HepG2 (cell line): ENCODE measurements around the gene ODAD4. TPM values are rescaled to one million over a fixed set of nuclear protein-coding genes. Genes with fewer than 3 reads are reported as not detected.
A peak's percentile ranks its signal among the peaks of the same experiment; 100 is the strongest.

ENCODE experiments used
- DBP ChIP-seq: sonication (generic); formaldehyde crosslinking; IDR thresholded peaks from 2 replicates; pipeline ENCODE4 v1.4.0; 2020; ENCODE audit warnings: missing genetic modification reagents; ENCODE audit errors: not compliant biosample characterization
- DZIP1 ChIP-seq: sonication (generic); formaldehyde crosslinking; IDR thresholded peaks from 2 replicates; pipeline ENCODE4 v1.5.0; 2020; ENCODE audit warnings: mild to moderate bottlenecking, missing genetic modification reagents
- KLF16 ChIP-seq, 2 experiments: sonication (generic) in 1 of 2; formaldehyde crosslinking in 1 of 2; IDR thresholded peaks; 2 replicates each; pipeline versions ENCODE4 v1.6.1 to v1.8.0; 2016 to 2023; ENCODE audit warnings: missing genetic modification reagents in 2 of 2, missing compliant biosample characterization in 1 of 2
- KMT2A ChIP-seq: sonication (generic); formaldehyde crosslinking; IDR thresholded peaks from 2 replicates; pipeline ENCODE4 v1.4.0; 2020; ENCODE audit warnings: missing genetic modification reagents
- MAZ ChIP-seq, 2 experiments: sonication (generic) in 1 of 2; formaldehyde crosslinking in 1 of 2; IDR thresholded peaks; 2 replicates each; pipeline versions ENCODE4 v1.5.0 to v1.6.1; 2012 to 2020; ENCODE audit warnings: low read depth in 2 of 2, mild to moderate bottlenecking in 2 of 2, borderline replicate concordance in 1 of 2, improper control_type of control experiment in 1 of 2, low read length in 1 of 2, missing genetic modification reagents in 1 of 2, moderate library complexity in 1 of 2
- MTERF4 ChIP-seq: sonication (generic); formaldehyde crosslinking; IDR thresholded peaks from 2 replicates; pipeline ENCODE4 v1.8.0; 2023; ENCODE audit warnings: mild to moderate bottlenecking, missing genetic modification reagents
- NCOA1 ChIP-seq: sonication (generic); formaldehyde crosslinking; IDR thresholded peaks from 2 replicates; pipeline ENCODE4 v1.9.0; 2021; ENCODE audit warnings: missing genetic modification reagents
- NR2F6 ChIP-seq, 2 experiments: IDR thresholded peaks; 2 replicates each; pipeline ENCODE4 v1.6.1; 2016; ENCODE audit warnings: antibody characterized with exemption in 1 of 2, mild to moderate bottlenecking in 1 of 2
- THAP11 ChIP-seq: IDR thresholded peaks from 2 replicates; pipeline ENCODE4 v1.6.1; 2016; ENCODE audit warnings: missing biosample characterization, missing genetic modification reagents
- ZBTB44 ChIP-seq: sonication (generic); formaldehyde crosslinking; IDR thresholded peaks from 2 replicates; pipeline ENCODE4 v1.4.0; 2020; ENCODE audit warnings: missing genetic modification reagents
- ZFY ChIP-seq: sonication (generic); formaldehyde crosslinking; IDR thresholded peaks from 2 replicates; pipeline ENCODE4 v1.4.0; 2020; ENCODE audit warnings: missing genetic modification reagents
- ZNF136 ChIP-seq: sonication (generic); formaldehyde crosslinking; IDR thresholded peaks from 2 replicates; pipeline ENCODE4 v1.8.1; 2022; ENCODE audit warnings: low read depth, mild to moderate bottlenecking, moderate library complexity, missing genetic modification reagents
- ZNF281 ChIP-seq: sonication (generic); formaldehyde crosslinking; IDR thresholded peaks from 2 replicates; pipeline ENCODE4 v1.4.0; 2020; ENCODE audit warnings: missing genetic modification reagents, borderline replicate concordance
- ZNF7 ChIP-seq: IDR thresholded peaks from 2 replicates; pipeline ENCODE4 v1.6.1; 2016; ENCODE audit warnings: missing biosample characterization, missing genetic modification reagents
- ZNF879 ChIP-seq: sonication (generic); formaldehyde crosslinking; IDR thresholded peaks from 2 replicates; pipeline ENCODE4 v1.8.1; 2023; ENCODE audit warnings: missing genetic modification reagents
- ZSCAN21 ChIP-seq: sonication (generic); formaldehyde crosslinking; IDR thresholded peaks from 2 replicates; pipeline ENCODE4 v1.8.0; 2022; ENCODE audit warnings: mild to moderate bottlenecking, missing genetic modification reagents, moderate library complexity, borderline replicate concordance
- polyA plus RNA-seq, 8 experiments: library from polyadenylated mRNA; depleted of rRNA in 3 of 8; stranded (reverse) in 7 of 8; unstranded in 1 of 8; fragments of >200 nt; fragmentation: Illumina TruSeq in 4 of 8; extraction: Trizol in 4 of 8; gene quantifications; 2 replicates each; pipeline versions ENCODE4 v1.2.1 to v1.2.3, GENCODE V29; 2011 to 2016; ENCODE audit warnings: low read depth in 4 of 8, missing spikeins in 1 of 8, mixed read lengths in 1 of 8; ENCODE audit not compliant: insufficient read depth in 1 of 8
- total RNA-seq, 5 experiments: library from RNA; depleted of rRNA; stranded (reverse); fragments of >200 nt; fragmentation: Illumina TruSeq; extraction: Trizol; gene quantifications; 2 replicates each; pipeline ENCODE4 v1.2.3, GENCODE V29; 2016; ENCODE audit warnings: low read depth in 1 of 5

Gene ODAD4
- total and polyA plus RNA-seq, 2 of the 13 experiments (the other 11 are each of a cell fraction or from before 2014, with no cell fraction given) = 0.48 to 0.53 TPM

GRCh38 chr17:41966463-41967140 is 36.2 kb downstream of the ODAD4 start, which contains the start of gene CNP (continued):
- TF ChIP-seq KLF16 (CRISPR knock-in tag; IDR thresholded peaks at IDR 0.05) (peak; percentile 72 to 90; a peak in 3 of 4 replicates), NCOA1 (peak; percentile 26; the same call in 1 of the 2 replicates), MTERF4 (CRISPR knock-in tag) (peak; percentile 87), DZIP1 (CRISPR knock-in tag) (peak; percentile 66; the same call in 1 of the 2 replicates), ZNF7 (CRISPR knock-in tag) (no peak; the same call in 1 of the 2 replicates), THAP11 (CRISPR knock-in tag) (peak; percentile 84), DBP (CRISPR knock-in tag) (peak; percentile 31), KMT2A (CRISPR knock-in tag) (peak; percentile 83), ZNF281 (CRISPR knock-in tag) (peak; percentile 45; the same call in 1 of the 2 replicates), MAZ (IDR thresholded peaks at IDR 0.05; ENCODE audit: borderline replicate concordance, low read depth, low read length) (peak; percentile 91), MAZ (CRISPR knock-in tag; IDR thresholded peaks at IDR 0.05; ENCODE audit: low read depth) (peak; percentile 72), ZFY (CRISPR knock-in tag) (peak; percentile 84; the same call in 1 of the 2 replicates), ZBTB44 (CRISPR knock-in tag) (0 out of 2 replicates have a peak, but pooled peaks have one; percentile 26), ZNF879 (no peak), ZNF136 (CRISPR knock-in tag) (no peak), ZSCAN21 (CRISPR knock-in tag) (peak; percentile 90), NR2F6 (IDR thresholded peaks at IDR 0.05) (no peak), NR2F6 (CRISPR knock-in tag; IDR thresholded peaks at IDR 0.05) (no peak; the same call in 1 of the 2 replicates)
